B cell (primary cell): ENCODE results near the gene DEF6. TPM values are rescaled to one million over a fixed set of nuclear protein-coding genes. Genes with fewer than 3 reads are reported as not detected.

ENCODE experiments used
- ATAC-seq: fragments of 200-7000 bp; cut with Tn5 transposase; one replicate; pipeline ENCODE4 v1.10.0; 2021; ENCODE audit warnings: low read depth, mild to moderate bottlenecking, moderate number of reproducible peaks, moderate library complexity
- CTCF ChIA-PET: fragments of 350-600 bp; sonication (Branson Sonifier 250); formaldehyde crosslinking; loops from one replicate; lab custom pipeline; 2021; ENCODE audit warnings: antibody characterized with exemption, inconsistent platforms; lab: Charles Lee
- POLR2A ChIA-PET: fragments of 350-600 bp; sonication (Branson Sonifier 250); formaldehyde crosslinking; loops from one replicate; lab custom pipeline; 2021; ENCODE audit warnings: antibody characterized with exemption; lab: Charles Lee
- DNase-seq: peaks from one replicate; pipeline ENCODE4 v3.0.0; 2013
- H2AFZ ChIP-seq: 2 replicates; pipeline ENCODE4 v1.6.1; 2012; ENCODE audit warnings: mild to moderate bottlenecking, low read depth, low read length; ENCODE audit not compliant: insufficient read depth, poor library complexity, severe bottlenecking
- H3K27ac ChIP-seq, 2 donors: 1 replicate in 1 of 2; 2 replicates in 1 of 2; pipeline ENCODE4 v1.5.1; 2012 to 2013; ENCODE audit warnings: low read length in 2 of 2, mild to moderate bottlenecking in 2 of 2, moderate library complexity in 1 of 2
- H3K27me3 ChIP-seq, 4 experiments: fragments of 200-600 bp in 1 of 4; sonication (generic) in 1 of 4; replicated peaks in 1 of 4; 1 replicate in 2 of 4; 2 replicates in 2 of 4; pipeline versions ENCODE4 v1.6.1 to v1.7.0; 2013 to 2016; ENCODE audit warnings: low read length in 3 of 4, mild to moderate bottlenecking in 2 of 4, mixed read lengths in 1 of 4, moderate library complexity in 1 of 4; ENCODE audit not compliant: insufficient read depth in 4 of 4, control insufficient read depth in 3 of 4; ENCODE audit errors: control extremely low read depth in 1 of 4
- H3K36me3 ChIP-seq, 2 experiments: replicated peaks in 1 of 2; 1 replicate in 1 of 2; 2 replicates in 1 of 2; pipeline versions ENCODE4 v1.6.1 to v1.7.1; 2013; ENCODE audit warnings: low read length in 1 of 2; ENCODE audit not compliant: insufficient read depth in 2 of 2, control insufficient read depth in 1 of 2; ENCODE audit errors: control extremely low read depth in 1 of 2, extremely low read depth in 1 of 2
- H3K4me1 ChIP-seq, 2 donors: fragments of 200-600 bp in 1 of 2; sonication (generic) in 1 of 2; 1 replicate in 1 of 2; 2 replicates in 1 of 2; pipeline versions ENCODE4 v1.5.1 to v1.6.1; 2013 to 2017; ENCODE audit warnings: low read length in 2 of 2; ENCODE audit not compliant: control insufficient read depth in 2 of 2, insufficient read depth in 2 of 2
- H3K4me2 ChIP-seq: replicated peaks from 2 replicates; pipeline ENCODE3; 2012; ENCODE audit warnings: mild to moderate bottlenecking, low read depth, low read length; ENCODE audit not compliant: poor library complexity, severe bottlenecking
- H3K4me3 ChIP-seq, 5 experiments: fragments of 200-600 bp in 1 of 5; sonication (generic) in 1 of 5; 1 replicate in 3 of 5; 2 replicates in 2 of 5; pipeline versions ENCODE4 v1.5.1 to v1.7.0; 2011 to 2016; ENCODE audit warnings: low read length in 4 of 5, mild to moderate bottlenecking in 4 of 5, low read depth in 2 of 5, control low read depth in 1 of 5, moderate library complexity in 1 of 5; ENCODE audit not compliant: insufficient read depth in 1 of 5; ENCODE audit errors: control extremely low read depth in 1 of 5, extremely low read depth in 1 of 5
- H3K79me2 ChIP-seq: fragments of 200-600 bp; sonication (generic); one replicate; pipeline ENCODE4 v1.6.0; 2016; ENCODE audit warnings: low read length; ENCODE audit not compliant: control insufficient read depth, insufficient read depth
- H3K9ac ChIP-seq: fragments of 200-600 bp; sonication (generic); 2 replicates; pipeline ENCODE4 v1.6.1; 2017; ENCODE audit warnings: mild to moderate bottlenecking, low read length, moderate library complexity
- H3K9me3 ChIP-seq, 3 donors: one replicate each; pipeline versions ENCODE4 v1.6.1 to v1.7.1; 2013; ENCODE audit warnings: low read length in 2 of 3; ENCODE audit not compliant: control insufficient read depth in 2 of 3, insufficient read depth in 1 of 3; ENCODE audit errors: control extremely low read depth in 1 of 3
- H4K20me1 ChIP-seq: 2 replicates; pipeline ENCODE4 v1.6.0; 2012; ENCODE audit warnings: mild to moderate bottlenecking, low read length; ENCODE audit not compliant: insufficient read depth, control insufficient read depth, poor library complexity, severe bottlenecking
- H3K27ac Mint-ChIP-seq: one replicate; pipeline ENCODE4 v1.8.0; 2021; ENCODE audit warnings: mixed read lengths
- H3K27me3 Mint-ChIP-seq: one replicate; pipeline ENCODE4 v1.8.0; 2021; ENCODE audit warnings: mixed read lengths
- H3K4me1 Mint-ChIP-seq: one replicate; pipeline ENCODE4 v1.8.0; 2021; ENCODE audit warnings: mixed read lengths
- H3K4me3 Mint-ChIP-seq: one replicate; pipeline ENCODE4 v1.8.0; 2021; ENCODE audit warnings: mixed read lengths
- H3K9me3 Mint-ChIP-seq: one replicate; pipeline ENCODE4 v1.8.0; 2022; ENCODE audit warnings: mixed read lengths; ENCODE audit not compliant: insufficient read depth
- EZH2 ChIP-seq: IDR thresholded peaks from 2 replicates; pipeline ENCODE4 v1.6.1; 2012; ENCODE audit warnings: borderline replicate concordance, low read depth, mild to moderate bottlenecking, moderate library complexity, low read length; ENCODE audit not compliant: insufficient read depth, poor library complexity, severe bottlenecking
- WGBS: methylation state at CpG from one replicate; pipeline ENCODE4 v1.1.5; 2013; ENCODE audit warnings: missing lambda C conversion rate; ENCODE audit not compliant: insufficient coverage; 5-methylcytosine and 5-hydroxymethylcytosine counted together
- intact Hi-C: fragments of 100-400 bp; cut with micrococcal nuclease; formaldehyde crosslinking; loops from one replicate; pipeline ENCODE4 v1.10.0; 2022
- polyA plus RNA-seq: library from polyadenylated mRNA; depleted of rRNA; stranded (reverse); fragments of >200 nt; gene quantifications from 2 replicates; pipeline ENCODE4 v1.2.3, GENCODE V29; 2012
- total RNA-seq, 2 donors: library from RNA; stranded (reverse); fragments of 120-200 nt in 1 of 2; gene quantifications; 1 replicate in 1 of 2; 2 replicates in 1 of 2; pipeline versions ENCODE4 v1.2.3 to v1.2.4, GENCODE V29; 2013 to 2022
- TF ChIP-seq, protein P1 (sequence below): fragments of 200-600 bp; IDR thresholded peaks from one replicate; pipeline ENCODE4 v1.8.0; 2022; ENCODE audit warnings: antibody characterized with exemption, mild to moderate bottlenecking

DEF6 gene
- total and polyA plus RNA-seq, 2 donors (not counting 1 experiment from before 2014, with no cell fraction given): 105 to 159 TPM

DNA sequence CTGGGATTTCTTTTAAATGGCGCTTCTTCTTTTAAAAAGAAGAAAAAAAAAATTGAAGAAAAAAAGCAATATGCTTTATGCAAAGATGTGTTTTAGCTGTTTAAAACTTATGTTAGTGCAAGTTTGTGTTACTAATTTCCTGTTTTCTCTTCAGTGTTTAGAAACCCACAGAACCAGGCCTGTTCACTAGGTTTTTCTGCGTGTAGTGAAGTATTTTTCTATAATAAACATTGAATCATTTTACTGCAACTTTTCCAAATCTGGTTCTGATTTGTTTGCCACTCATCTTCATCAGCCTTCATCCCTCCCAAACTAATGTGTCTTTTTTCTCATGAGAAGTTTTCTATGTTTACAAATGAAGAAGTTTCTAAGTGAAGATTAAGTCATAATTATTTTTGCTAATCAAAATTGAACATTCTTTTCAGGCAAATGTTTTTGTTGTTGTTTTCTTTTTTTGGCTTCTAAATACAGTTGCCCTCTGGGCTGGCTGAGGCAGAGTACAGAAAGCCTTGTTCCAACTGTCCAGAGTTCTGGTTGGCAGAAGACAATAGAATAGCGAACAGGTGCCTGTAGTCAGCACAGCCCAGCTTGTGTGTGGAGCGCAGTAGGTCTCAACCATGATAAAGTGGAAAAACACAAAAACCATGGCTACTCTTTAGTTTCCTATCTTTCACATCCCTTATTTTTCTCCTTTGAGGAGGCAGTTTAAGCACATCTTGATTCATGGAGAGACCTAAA, 23.6 kb upstream of the DEF6 start:
- ATAC-seq (no peak), DNase-seq (no peak)
- Histone ChIP-seq H3K79me2 (peaks cover 40% of the 10 kb centered on the region), H3K9ac (no peak overlapping the region), H3K4me1 (no peaks in the 10 kb centered on the region), H3K27ac (no peak overlapping the region), H4K20me1 (no peaks in the 10 kb centered on the region), H2AFZ (no peak overlapping the region), H3K36me3 (peaks cover 0 to 11% of the 10 kb centered on the region in 2 experiments), H3K4me2 (no peak overlapping the region), H3K9me3 (no peaks in the 10 kb centered on the region), H3K4me3 (no peak overlapping the region), H3K27me3 (no peaks in the 10 kb centered on the region)
- Mint-ChIP-seq H3K4me3 (no peak overlapping the region), H3K4me1 (no peaks in the 10 kb centered on the region), H3K9me3 (no peaks in the 10 kb centered on the region), H3K27me3 (no peaks in the 10 kb centered on the region), H3K27ac (no peak overlapping the region)
- intact Hi-C loops: no loop called here
- ChIA-PET CTCF (no interaction called here), POLR2A (no interaction called here)
- WGBS: 96% methylated on average over 2 of the region's 4 CpGs
- TF ChIP-seq, protein P1, sequence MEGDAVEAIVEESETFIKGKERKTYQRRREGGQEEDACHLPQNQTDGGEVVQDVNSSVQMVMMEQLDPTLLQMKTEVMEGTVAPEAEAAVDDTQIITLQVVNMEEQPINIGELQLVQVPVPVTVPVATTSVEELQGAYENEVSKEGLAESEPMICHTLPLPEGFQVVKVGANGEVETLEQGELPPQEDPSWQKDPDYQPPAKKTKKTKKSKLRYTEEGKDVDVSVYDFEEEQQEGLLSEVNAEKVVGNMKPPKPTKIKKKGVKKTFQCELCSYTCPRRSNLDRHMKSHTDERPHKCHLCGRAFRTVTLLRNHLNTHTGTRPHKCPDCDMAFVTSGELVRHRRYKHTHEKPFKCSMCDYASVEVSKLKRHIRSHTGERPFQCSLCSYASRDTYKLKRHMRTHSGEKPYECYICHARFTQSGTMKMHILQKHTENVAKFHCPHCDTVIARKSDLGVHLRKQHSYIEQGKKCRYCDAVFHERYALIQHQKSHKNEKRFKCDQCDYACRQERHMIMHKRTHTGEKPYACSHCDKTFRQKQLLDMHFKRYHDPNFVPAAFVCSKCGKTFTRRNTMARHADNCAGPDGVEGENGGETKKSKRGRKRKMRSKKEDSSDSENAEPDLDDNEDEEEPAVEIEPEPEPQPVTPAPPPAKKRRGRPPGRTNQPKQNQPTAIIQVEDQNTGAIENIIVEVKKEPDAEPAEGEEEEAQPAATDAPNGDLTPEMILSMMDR: no peak
- no peak for TF ChIP-seq EZH2

DNA sequence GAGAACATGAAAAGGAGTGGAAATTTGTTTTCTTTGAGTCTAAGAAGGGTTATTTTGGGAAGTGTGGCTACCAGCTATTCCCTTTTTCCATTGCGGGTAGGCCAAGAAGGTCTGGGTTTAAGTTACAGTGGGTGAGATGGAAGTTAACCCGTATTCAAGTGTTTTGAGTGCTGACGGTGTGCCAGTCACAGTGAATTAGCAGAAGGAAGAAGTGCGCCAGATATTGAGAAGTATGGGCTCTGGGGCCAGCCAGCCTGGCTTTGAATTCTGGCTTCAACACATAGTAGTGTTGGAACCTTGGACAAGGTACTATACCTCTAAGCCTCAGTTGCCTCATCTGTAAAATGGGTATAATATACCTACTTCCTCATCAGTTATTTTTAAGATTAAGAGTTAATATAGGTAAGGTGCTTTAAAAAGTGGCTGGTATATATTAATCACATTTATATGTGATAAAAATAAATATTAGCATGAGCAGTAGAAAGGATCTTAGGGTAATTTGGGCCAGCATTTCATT, 21.8 kb upstream of the DEF6 start:
- Mint-ChIP-seq H3K27me3 (no peaks in the 10 kb centered on the region), H3K4me1 (no peaks in the 10 kb centered on the region), H3K4me3 (no peak overlapping the region), H3K9me3 (no peaks in the 10 kb centered on the region), H3K27ac (no peak overlapping the region)
- TF ChIP-seq EZH2: no peak
- TF ChIP-seq, protein P1: no peak
- no peak overlapping the region for H3K27ac ChIP-seq
- ChIA-PET POLR2A (interaction anchor here (0.5 kb wide), 1 partner anchor 1317 kb away, joined by 3 read pairs; no protein-coding TSS in a partner anchor), CTCF (no interaction called here)
- H3K4me1 ChIP-seq: no peaks in the 10 kb centered on the region
- ATAC-seq (no peak), DNase-seq (no peak)
- peaks cover 30% of the 10 kb centered on the region for H3K79me2 ChIP-seq
- peaks cover 0 to 11% of the 10 kb centered on the region in 2 experiments for H3K36me3 ChIP-seq
- H2AFZ ChIP-seq: no peak overlapping the region
- no peak overlapping the region for H3K4me2 ChIP-seq
- H3K9me3 ChIP-seq: no peaks in the 10 kb centered on the region
- intact Hi-C loops: no loop called here
- no peak overlapping the region for H3K4me3 ChIP-seq
- WGBS: 92% methylated on average over 3 of the region's 4 CpGs
- no peak overlapping the region for H3K9ac ChIP-seq
- no peaks in the 10 kb centered on the region for H3K27me3 ChIP-seq
- H4K20me1 ChIP-seq: peaks cover 4% of the 10 kb centered on the region
